Osteoblast (primary cell): Measurements from ENCODE around the gene WEE2. TPM values are rescaled to one million over a fixed set of nuclear protein-coding genes. Genes with fewer than 3 reads are reported as not detected.

Source experiments
- DNase-seq: peaks from one replicate; pipeline ENCODE4 v3.0.0; 2011; ENCODE audit warnings: low spot score, mixed read lengths; ENCODE audit not compliant: insufficient read length; ENCODE audit errors: missing footprints
- H2AFZ ChIP-seq: 2 replicates; pipeline ENCODE4 v1.6.0; 2011; ENCODE audit warnings: mild to moderate bottlenecking, low read length
- H3K27ac ChIP-seq: 2 replicates; pipeline ENCODE4 v1.5.1; 2011; ENCODE audit warnings: mild to moderate bottlenecking, low read depth, low read length, moderate library complexity
- H3K27me3 ChIP-seq: 2 replicates; pipeline ENCODE4 v1.6.0; 2012; ENCODE audit warnings: mild to moderate bottlenecking, control low read depth, inconsistent platforms, low read length, moderate library complexity; ENCODE audit not compliant: insufficient read depth
- H3K36me3 ChIP-seq: 2 replicates; pipeline ENCODE4 v1.5.1; 2011; ENCODE audit warnings: mild to moderate bottlenecking, low read length, control low read depth, moderate library complexity; ENCODE audit not compliant: insufficient read depth
- H3K4me1 ChIP-seq: 2 replicates; pipeline ENCODE4 v1.5.1; 2011; ENCODE audit warnings: mild to moderate bottlenecking, low read length, control low read depth, moderate library complexity; ENCODE audit not compliant: insufficient read depth
- H3K4me2 ChIP-seq: 2 replicates; pipeline ENCODE4 v1.6.0; 2011; ENCODE audit warnings: mild to moderate bottlenecking, low read length; ENCODE audit not compliant: insufficient read depth
- H3K4me3 ChIP-seq: fragments of 200-600 bp; sonication (generic); 3 replicates; pipeline ENCODE4 v1.5.1; 2012; ENCODE audit warnings: mild to moderate bottlenecking, low read length, inconsistent platforms; ENCODE audit not compliant: insufficient read depth
- H3K79me2 ChIP-seq: 2 replicates; pipeline ENCODE4 v1.6.0; 2012; ENCODE audit warnings: mild to moderate bottlenecking, low read length, control low read depth, inconsistent platforms; ENCODE audit not compliant: insufficient read depth
- H3K9me3 ChIP-seq: 2 replicates; pipeline ENCODE4 v1.5.1; 2011; ENCODE audit warnings: low read depth, low read length, control low read depth
- H4K20me1 ChIP-seq: 2 replicates; pipeline ENCODE4 v1.6.0; 2012; ENCODE audit warnings: mild to moderate bottlenecking, low read length, control low read depth; ENCODE audit not compliant: insufficient read depth
- total RNA-seq: library from RNA; depleted of rRNA; stranded (reverse); fragments of >200 nt; gene quantifications from 2 replicates; pipeline ENCODE4 v1.2.3, GENCODE V29; 2012
- TF ChIP-seq, protein P1 (sequence below): IDR thresholded peaks from 2 replicates; pipeline ENCODE4 v1.5.1; 2011; ENCODE audit warnings: mild to moderate bottlenecking, low read depth, low read length, moderate library complexity; ENCODE audit errors: extremely low read depth

Gene WEE2
- total RNA-seq, 1 donor, result not detected

DNA sequence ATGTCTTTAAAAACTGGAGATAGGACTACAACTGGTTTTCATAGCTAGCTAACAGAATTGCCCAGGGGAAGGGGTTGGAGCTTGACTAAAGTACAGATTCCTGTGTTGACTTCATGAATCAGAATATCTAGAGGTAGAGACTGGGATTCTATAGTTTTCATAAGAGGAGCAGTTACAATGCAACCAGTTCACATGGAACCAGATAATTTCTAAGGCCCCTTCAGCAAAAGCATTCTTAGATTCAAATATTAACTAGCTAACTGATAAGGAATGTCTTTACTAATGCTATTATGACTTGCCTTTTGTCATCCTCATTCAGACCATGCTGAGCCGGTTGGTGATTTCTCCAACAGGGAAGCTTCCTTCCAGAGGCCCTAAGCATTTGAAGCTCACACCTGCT, 5.7 kb downstream of the WEE2 start:
- no peaks in the 10 kb centered on the region for H4K20me1 ChIP-seq
- H3K9me3 ChIP-seq, result no peaks in the 10 kb centered on the region
- H3K4me3 ChIP-seq, result no peak overlapping the region
- no peak for DNase-seq
- H3K79me2 ChIP-seq, result no peaks in the 10 kb centered on the region
- H2AFZ ChIP-seq, result no peak overlapping the region
- no peak overlapping the region for H3K4me2 ChIP-seq
- H3K36me3 ChIP-seq, result no peaks in the 10 kb centered on the region
- H3K4me1 ChIP-seq, result no peaks in the 10 kb centered on the region
- H3K27me3 ChIP-seq, result no peaks in the 10 kb centered on the region
- TF ChIP-seq, protein P1, sequence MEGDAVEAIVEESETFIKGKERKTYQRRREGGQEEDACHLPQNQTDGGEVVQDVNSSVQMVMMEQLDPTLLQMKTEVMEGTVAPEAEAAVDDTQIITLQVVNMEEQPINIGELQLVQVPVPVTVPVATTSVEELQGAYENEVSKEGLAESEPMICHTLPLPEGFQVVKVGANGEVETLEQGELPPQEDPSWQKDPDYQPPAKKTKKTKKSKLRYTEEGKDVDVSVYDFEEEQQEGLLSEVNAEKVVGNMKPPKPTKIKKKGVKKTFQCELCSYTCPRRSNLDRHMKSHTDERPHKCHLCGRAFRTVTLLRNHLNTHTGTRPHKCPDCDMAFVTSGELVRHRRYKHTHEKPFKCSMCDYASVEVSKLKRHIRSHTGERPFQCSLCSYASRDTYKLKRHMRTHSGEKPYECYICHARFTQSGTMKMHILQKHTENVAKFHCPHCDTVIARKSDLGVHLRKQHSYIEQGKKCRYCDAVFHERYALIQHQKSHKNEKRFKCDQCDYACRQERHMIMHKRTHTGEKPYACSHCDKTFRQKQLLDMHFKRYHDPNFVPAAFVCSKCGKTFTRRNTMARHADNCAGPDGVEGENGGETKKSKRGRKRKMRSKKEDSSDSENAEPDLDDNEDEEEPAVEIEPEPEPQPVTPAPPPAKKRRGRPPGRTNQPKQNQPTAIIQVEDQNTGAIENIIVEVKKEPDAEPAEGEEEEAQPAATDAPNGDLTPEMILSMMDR, result no peak
- no peak overlapping the region for H3K27ac ChIP-seq

DNA sequence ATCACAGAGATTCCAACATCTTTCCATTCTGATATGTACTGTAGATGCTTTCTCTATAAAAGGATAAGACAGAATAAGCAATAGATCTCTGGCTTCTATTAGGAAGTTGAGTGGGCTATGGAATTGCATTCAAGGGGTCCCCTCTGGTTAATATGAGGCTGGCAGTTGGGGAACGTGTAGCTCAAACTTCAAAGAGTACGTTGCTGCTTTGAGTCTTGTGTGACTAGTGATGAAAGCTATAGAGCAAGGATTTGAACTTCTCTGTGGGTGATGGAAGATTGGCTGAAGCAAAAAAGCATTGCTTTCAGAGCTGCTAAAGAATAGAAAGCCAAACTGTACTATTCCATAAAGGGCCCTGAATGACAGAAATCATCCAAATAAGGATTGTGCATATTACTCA, 6.4 kb downstream of the WEE2 start:
- TF ChIP-seq, protein P1, result no peak
- Histone ChIP-seq H3K27me3 (no peaks in the 10 kb centered on the region), H2AFZ (no peak overlapping the region), H3K79me2 (no peaks in the 10 kb centered on the region), H3K9me3 (no peaks in the 10 kb centered on the region), H3K36me3 (no peaks in the 10 kb centered on the region), H4K20me1 (no peaks in the 10 kb centered on the region), H3K4me1 (no peaks in the 10 kb centered on the region), H3K27ac (no peak overlapping the region), H3K4me3 (no peak overlapping the region), H3K4me2 (no peak overlapping the region)
- no peak for DNase-seq

DNA sequence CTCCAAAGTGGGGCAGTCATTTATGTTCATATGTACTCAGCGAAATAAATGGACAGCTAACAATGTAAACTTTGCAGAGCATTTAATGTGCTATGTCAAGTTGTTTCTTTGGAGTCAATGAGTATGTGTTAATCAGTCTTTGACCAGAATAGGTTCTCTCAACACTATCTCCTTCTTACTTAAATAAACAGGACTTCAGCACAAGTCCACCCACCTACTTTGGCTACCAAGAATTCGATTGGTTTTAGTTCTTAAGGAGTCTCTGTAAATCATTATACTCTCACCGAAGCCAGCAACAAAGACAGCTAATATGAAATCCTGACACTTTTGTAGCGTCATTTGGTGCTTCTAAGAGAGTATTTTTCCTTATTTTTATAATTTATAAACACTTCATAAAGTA, 6.9 kb downstream of the WEE2 start:
- Histone ChIP-seq H3K9me3 (no peaks in the 10 kb centered on the region), H3K4me1 (no peaks in the 10 kb centered on the region), H3K27me3 (no peaks in the 10 kb centered on the region), H3K79me2 (no peaks in the 10 kb centered on the region), H3K27ac (no peak overlapping the region), H2AFZ (no peak overlapping the region), H3K4me3 (no peak overlapping the region), H3K36me3 (no peaks in the 10 kb centered on the region), H3K4me2 (no peak overlapping the region), H4K20me1 (no peaks in the 10 kb centered on the region)
- no peak for DNase-seq
- TF ChIP-seq, protein P1, result no peak

DNA sequence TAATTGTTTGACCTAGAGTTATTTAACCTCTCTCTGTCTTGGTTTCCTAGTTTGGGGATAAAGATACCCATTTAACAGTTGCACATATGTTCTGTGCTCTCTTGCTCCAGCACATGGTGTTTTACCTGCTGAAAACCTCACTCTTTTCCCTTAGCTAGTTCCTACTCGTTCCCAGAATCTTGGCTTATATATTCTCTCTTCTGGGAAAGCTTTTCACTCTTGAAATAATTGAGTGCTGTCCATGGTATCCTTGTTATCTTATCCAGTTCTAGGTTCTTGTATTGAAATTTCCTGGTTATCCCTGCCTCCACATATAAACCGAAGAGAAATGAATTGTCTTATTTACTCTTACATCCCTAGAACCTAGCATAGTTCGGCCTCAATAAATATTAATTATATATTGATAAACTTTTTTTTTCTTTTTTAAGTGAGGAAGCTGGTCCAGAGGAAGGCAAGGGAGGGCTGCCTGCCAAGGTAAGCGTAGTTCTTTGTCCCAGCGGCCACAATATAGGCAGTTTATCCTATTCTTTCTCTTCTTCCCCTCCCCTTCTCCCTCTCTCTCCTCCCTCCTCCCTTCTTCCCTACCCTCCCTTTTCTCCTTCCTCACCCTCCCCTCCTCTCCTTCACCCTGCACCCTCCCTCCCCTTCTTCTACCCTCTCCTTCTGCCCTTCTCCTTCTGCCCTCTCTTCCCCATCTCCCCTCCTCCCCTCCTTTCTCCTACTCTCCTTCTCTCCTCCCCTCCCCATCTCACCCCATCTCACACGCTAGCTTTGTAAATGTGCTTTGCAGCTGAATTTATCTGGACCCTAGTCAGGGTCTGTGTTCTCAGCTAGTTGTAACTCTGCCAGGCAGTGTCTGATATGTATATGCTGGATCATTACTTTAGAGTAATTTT, 7.9 kb downstream of the WEE2 start:
- H4K20me1 ChIP-seq, result no peaks in the 10 kb centered on the region
- H3K4me1 ChIP-seq, result no peaks in the 10 kb centered on the region
- DNase-seq, result no peak
- no peak overlapping the region for H3K4me3 ChIP-seq
- no peak overlapping the region for H3K4me2 ChIP-seq
- no peaks in the 10 kb centered on the region for H3K36me3 ChIP-seq
- H3K27me3 ChIP-seq, result no peaks in the 10 kb centered on the region
- no peaks in the 10 kb centered on the region for H3K79me2 ChIP-seq
- no peaks in the 10 kb centered on the region for H3K9me3 ChIP-seq
- no peak overlapping the region for H2AFZ ChIP-seq
- TF ChIP-seq, protein P1, result no peak
- H3K27ac ChIP-seq, result no peak overlapping the region
